NCI-H2171 (cell line): ENCODE measurements around the gene HJV.
"Not testable (repeated sequence)": the region's sequence is repeated elsewhere in the genome, so short reads cannot be mapped to it uniquely, and the experiment has no call there.

ENCODE experiments used
- DNase-seq: peaks from one replicate; lab custom pipeline; 2025; lab: John Stamatoyannopoulos, UW

Gene HJV, protein sequence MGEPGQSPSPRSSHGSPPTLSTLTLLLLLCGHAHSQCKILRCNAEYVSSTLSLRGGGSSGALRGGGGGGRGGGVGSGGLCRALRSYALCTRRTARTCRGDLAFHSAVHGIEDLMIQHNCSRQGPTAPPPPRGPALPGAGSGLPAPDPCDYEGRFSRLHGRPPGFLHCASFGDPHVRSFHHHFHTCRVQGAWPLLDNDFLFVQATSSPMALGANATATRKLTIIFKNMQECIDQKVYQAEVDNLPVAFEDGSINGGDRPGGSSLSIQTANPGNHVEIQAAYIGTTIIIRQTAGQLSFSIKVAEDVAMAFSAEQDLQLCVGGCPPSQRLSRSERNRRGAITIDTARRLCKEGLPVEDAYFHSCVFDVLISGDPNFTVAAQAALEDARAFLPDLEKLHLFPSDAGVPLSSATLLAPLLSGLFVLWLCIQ

DNA sequence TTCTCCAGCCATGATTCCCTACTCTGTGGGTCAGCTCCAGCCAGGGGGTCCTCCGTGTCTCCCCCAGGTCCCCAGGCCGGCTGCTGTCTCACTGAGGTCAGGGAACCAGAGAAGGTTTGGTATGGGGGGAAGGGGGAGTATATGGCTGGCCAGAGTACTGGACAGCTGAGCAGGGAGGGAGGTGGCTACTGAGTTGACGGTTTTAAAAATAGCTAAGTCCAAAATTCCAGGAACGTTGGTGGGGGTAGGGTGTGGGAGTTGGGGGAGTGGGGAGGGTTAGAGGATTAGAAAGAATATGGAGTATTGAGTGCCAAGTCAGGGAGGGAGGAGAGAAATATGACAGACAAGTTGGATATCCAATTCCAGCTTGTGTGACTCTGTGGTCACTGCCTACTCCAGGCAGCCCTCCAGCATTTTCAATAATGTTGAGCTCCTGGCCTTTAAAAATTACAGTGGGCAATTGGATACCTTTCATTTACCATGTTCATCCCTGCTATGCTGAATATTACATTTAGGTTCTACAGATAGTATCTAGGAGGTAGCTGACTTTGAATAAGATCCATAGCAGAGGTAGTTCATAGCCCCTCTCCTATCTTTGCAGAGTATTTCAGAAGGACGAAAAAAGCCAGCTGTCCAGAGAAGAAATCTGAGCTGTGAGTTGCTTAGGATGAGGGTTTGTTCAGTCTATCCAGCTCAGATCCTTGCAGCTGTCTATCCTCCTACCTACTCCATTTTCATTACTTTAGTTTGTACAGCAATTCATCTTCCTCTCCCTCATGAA is at the start of gene HJV:
Gene HJV (minus strand): TSS at position 114 of the 781 bp plus-strand sequence. CDS start 1,504 bp downstream, outside the sequence.
- DNase-seq, result no peak

DNA sequence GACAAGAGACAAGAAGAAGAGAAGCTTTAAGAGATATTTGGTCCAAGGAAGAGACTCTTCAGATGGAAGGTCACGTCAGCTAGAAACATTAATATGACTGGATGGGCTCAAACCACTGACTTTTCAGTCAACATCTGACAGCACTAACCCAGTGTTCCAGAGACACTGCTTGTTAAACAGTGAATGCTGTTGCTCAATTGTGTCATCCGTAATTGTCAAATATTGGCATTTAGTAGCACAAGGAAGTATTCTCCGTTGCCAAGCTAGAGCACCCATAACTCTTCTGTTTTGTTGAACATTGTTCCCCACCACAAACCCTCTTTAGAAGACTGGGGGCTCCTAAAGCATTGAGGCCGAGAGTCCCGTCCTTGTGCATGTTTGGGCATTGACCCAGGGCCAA is 37.6 kb upstream of the HJV start:
- DNase-seq, result not testable (repeated sequence)

DNA sequence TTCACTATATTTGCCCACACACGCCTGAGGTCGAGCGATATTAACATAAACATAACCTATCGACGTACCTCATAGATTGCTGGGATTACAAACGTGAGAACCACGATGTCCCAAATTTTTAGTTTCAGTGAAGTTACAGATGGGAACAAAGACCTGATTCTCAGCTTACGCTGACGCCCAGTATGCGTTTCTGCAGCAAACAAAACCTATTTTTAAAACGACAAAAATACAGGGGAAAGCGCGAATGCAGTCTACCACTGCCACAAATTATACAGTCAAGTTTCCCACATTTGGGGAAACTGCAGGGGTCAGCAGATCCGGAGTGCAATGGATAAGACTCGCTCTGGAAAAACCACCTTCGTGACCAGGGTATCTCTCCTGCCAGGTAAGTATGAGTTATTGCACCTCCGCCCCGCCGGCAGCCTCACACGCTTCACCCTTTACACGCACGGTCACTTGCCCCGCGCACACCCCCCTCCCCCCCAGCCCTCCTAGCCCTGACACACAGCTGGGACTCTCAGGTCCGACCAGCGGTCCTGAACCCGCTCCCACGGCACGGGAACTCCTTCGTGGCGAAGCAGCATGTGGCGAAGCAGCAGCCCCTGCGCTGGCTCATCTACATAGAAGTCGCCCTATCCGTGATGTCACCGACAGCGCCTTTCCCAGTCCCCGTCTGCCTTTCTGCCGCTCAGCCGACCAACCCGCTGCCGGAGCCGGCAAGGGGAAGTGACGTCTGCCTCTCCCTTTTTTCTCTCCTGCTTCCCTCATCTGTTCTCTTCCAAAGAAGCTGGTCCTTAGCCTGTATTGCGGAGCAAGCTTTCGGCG is 30.5 kb upstream of the HJV start:
- DNase-seq, result peak; percentile 81

DNA sequence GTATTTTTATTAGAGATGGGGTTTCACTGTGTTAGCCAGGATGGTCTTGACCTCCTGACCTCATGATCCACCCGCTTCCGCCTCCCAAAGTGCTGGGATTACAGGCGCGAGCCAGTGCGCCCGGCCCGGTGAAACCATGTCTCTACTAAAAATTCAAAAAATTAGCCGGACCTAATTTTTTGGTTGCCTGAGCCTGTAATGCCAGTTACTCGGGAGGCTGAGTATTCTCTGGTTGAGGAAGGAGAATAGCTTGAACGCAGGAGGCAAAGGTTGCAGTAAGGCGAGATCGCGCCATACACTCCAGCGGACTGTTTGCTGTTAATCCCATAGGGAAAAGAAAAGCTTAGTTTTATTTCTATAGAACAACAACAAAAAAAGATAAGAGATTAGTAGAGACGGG is 29.9 kb upstream of the HJV start:
- no peak for DNase-seq

DNA sequence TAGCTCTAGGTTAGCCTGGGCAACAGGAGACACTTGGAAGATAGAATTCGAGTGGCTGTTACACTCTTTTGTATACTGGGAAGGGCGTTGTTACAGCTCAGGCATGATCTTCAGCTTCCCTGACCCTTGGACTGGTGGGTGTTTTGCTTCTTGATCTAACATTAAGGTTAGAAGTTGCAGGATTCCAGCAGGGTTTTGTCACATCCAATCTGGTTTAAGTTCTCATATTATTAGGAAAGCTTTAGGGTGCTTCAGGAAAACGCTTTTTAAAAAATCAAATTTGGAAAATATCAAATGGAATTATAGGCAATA is 29.1 kb upstream of the HJV start:
- DNase-seq, result not testable (repeated sequence)

DNA sequence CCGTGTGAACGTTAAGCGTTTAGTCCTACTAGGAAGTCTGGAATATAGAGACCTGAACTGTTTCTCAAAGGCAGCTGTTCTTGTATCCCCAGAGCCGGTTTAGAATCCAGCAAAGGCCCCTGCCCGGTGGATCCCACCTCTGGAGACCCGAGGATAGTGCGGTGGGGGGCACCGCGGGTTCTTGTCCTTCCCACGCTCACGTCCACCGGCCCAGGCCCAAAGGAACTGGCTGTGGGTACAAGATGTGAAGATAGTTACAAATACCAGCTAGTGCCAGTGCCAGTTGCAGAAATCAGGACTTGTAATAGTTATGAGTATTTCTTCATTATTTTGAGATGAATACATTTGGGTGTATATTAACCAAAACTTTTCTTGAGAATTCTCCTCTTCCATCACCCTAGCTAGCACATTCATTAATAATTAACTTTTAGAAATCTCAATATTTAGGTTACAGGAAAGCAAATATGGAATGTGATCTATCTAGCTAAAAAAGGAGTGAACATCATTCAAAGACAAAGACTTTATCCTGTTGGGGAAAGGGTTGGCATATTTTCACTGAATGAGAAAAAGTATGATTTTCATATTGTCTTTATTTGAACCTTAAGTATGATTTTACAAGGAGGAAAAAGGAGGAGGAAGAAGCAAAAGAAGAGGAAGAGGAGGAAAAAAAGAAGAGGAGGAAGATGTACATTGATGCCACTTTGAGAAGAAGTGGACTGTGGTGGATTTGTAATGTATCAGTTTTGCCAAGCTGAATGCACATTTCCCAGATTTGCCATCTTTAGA is 28.5 kb upstream of the HJV start:
- DNase-seq, result not testable (repeated sequence)

DNA sequence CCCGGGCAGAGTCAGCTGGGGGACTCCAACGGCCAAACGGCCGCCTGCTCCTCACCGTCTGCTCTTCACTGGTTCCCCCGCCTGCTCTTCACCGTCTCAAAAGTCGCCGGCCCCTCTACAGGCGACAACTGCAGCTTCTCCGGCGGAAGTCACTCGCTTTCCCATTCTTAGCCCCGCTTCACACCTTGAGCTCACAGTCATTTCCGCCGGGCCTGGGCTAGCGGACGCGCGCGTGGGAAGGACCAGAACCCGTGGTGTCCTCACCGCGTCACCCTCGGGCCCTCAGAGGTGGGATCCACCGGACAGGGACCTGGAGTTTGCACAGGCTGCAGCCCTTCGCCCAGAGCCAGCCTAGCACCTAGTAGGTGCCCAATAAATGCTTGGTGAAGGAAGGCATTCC is 27.9 kb upstream of the HJV start:
- no peak for DNase-seq

DNA sequence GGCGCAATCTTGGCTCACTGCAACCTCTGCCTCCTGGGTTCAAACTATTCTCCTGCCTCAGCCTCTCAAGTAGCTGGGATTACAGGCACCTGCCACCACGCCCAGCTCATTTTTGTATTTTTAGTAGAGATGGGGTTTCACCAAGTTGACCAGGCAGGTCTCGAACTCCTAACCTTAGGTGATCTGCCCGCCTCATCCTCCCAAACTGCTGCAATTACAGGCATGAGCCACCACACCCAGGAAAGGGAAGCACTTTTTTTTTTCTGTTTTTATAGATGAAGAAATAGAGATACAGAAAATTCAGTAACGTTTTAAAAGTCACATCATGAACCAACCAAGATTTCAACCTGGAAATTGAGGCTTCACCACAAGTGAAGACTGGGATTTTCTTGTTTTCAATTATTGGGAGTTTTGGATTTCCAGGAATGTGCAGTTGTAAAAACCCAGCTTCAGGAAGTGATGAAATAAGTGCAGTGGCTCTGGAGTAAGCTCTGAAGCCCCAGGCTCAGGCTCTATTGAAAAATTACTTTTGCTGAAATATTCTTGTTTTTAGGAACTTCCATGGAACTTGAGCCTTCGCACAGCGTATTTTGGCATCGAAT is 27.1 kb upstream of the HJV start:
- not testable (repeated sequence) for DNase-seq

DNA sequence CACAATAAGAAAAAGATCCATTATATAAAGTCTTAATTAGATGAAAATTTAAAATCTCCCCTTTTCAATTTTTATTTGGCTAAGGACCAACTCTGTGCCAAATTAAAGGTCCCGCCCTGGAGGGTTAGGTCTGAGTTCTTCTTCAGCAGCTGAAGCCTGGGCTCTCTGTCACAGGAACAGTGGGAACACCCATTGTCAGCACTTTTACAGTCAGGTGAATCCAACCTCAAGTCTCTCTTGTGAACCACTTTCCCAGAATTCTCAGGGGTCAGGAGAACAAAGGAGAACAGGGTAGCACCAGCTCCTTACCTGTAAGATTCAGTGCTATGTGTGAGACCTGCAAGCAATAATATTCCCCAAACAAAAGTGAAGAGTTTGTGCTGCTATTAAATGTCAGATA is 25.1 kb upstream of the HJV start:
- no peak for DNase-seq

DNA sequence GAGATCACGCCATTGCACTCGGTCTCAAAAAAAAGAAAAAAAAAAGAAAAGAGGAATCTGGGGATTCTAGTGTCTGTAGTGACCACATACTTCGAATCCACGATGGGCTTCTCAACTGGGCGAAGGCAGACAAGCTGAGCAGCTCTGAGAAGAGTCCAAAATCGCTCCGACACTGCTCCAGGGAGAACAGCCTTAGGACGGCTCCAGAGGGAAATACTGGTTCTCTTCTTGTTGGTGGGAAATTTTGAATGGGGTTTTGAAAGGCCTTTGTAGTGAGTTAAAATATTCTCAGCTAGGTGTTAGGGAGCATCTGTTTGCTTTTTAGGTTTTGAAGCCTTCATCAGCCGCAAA is 18.3 kb upstream of the HJV start:
- no peak for DNase-seq

DNA sequence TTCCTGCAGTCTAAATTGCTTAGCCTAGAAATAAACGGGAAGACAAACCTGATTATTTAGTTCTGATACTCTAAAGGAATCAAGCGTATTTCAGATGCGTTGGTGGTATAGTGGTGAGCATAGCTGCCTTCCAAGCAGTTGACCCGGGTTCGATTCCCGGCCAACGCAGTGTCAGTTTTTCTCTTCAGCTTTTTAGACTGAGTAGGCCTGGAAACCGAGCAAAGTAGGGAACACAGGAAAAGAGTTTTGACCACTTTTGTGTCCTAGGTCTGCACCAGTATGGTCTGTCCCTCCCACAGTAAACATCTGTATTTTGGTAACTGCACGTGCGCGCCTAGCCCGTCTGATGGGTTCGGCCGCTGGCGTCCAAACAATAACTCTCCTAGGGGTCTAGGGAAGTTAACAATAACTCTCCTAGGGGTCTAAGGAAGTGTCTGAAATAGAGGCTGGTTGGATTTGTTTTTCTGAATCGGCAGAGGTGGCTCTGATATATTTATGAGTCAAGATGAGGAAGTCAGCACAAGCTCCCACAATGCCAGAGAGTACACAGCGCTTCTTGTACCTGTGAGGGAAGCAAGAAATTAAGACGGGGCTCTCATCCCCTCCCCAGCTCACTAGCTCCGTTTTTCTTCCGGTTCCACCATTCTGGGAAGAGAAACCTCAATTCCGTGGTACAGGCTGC is 15.6 kb upstream of the HJV start:
- peak; percentile 62 for DNase-seq

DNA sequence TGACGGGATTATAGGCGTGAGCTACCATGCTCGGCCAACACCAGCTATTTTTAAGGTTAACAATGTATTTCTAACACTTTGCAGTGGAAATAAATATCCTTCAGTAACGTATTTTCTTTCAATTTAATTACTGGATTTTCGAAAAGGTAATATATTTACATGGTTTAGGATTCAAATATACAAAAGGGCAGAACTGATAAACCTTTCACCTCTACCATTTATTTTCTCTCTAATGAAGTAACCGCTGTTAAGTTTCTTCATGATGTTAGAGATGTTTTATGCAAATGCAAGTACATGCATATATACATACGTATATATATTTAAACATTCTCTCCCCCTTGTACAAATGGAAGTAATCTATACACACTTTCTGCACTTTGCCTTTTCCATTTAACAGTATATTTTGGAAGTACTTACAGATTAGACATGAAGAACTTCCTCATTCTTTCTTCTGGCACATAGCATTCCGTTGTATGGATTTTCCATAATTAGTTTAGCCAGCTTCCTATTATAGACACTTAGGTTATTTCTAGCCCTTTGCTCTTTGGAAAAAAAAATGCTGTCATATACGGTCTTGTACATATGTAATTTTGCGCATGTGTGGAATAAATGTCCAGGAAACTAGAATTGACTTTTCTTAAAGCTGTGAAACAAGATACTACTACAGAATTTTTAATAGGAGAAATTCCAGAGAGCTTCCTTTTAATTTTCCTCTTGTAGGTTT is 14.9 kb upstream of the HJV start:
- no peak for DNase-seq

DNA sequence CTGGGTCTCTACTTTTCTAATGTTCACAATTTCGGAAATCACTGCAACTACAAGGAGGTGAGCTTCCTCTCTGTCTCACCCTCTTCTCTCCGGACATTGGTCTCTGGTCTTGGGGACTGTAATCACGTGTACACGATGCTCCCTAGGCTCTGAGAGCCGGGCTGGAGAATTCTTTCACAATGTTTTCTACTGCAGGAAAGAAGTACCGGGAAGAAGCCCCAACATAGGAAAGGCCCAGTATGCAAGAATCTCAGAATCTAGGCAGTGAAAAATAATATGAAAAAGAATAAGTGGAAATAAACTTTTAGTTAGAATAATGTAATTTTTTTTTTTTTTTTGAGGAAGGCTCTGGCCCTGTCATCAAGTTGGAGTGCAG is 13.5 kb upstream of the HJV start:
- DNase-seq, result no peak

DNA sequence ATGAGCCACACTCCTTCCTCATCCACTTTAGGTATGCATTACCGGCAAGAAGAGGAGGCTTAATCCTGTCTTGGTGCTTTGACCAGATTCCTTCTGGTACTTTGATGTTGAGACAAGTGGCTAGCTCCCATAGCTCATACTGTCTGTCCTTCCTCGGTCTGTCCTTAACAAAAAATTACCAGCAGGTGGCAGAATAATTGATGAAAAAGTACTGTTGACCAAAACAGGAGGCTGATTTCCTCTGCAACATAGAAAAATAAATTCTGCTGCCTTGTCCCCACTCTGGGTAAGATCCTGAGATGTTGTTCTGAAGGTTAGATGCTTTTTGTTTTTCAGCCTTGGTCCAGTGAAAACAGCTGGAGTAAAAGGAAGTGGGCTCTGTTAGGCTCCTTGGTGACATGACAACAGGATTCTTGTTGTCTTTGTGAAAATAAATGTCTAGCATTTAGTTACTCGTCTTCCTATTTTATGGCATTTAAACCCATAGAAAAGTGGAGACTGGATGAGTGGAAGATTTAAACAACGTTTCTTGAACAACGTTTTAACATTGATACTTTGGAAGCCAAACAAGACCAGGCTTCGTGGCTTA is 11.2 kb upstream of the HJV start:
- DNase-seq, result no peak

DNA sequence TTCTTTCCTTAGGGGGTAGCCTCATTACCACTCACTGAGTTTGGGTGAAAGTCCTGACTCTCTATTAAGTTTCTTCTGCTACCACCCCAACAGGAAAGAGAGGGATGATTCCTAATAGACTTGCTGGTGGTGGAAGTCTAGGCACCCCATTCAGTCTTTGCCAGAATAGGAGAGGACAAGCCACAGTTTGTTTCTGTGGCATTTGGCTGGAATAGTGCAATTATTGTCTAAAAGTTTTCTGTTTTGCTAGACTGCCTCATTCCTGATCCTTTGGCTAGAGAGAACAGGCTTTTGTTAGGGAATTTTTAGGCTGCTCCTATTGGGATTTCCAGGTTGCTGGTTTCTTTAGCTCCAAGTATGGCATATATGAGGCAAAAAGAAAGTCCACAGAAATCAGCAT is 9.9 kb upstream of the HJV start:
- no peak for DNase-seq

DNA sequence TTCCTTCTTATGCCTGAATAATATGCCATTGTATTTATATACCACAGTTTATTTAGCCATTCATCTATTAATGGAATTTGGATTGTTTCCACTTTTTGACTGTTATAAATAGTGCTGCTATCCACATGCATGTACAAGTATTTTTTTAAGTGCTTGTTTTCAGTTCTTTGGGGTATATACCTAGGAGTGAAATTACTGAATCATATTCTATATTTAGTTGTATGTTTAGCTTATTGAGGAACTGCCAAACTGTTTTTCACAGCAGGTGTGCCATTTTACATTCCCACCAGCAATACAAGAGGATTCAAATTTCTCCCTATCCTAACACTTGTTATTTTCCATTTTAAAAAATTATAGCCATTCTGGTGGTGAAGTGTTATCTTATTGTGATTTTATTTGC is 7.6 kb upstream of the HJV start:
- no peak for DNase-seq

DNA sequence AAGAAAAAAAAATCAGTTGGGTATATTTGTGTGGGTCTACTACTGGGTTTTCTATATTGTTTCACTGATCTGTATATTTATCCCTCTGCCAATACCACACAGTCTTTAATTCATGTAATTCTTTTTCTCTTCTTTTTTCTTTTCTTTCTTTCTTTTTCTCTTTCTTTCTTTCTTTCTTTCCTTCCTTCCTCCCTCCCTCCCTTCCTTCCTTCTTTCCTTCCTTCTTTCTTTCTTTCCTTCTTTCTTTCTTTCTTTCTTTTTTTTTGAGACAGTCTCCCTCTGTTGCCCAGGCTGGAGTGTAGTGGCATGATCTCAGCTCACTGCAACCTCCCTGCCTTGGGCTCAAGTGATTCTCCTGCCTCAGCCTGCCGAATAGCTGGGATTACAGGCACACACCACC is 5.1 kb upstream of the HJV start:
- not testable (repeated sequence) for DNase-seq

DNA sequence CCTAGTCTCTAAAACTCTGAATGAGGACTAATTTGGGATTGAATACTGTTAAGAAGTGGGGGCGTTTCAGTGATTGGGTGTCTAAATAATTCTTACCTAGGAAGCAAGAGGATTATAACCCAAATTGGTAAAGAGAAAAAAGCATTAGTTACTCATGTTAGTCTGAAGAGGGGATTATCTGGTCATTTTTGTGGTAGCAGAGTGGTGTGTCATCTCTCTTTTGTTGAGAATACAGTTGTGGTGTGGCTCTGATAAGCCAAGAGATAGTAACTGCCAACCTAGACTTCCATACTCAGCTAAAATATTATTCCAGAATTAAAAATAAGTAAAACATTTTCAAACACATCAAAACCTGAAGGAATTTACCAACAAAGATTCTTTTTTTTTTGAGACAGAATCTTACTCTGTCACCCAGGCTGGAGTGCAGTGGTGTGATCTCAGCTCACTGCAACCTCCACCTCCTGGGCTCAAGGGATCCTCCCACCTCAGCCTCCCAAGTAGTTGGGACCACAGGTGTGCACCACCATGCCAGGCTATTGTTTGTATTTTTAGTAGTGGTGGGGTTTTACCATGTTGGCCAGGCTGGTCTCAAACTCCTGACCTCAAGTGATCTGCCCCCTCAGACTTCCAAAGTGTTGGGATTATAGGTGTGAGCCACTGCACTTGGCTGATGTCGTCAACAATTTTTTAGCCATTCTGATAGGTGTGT is 4.4 kb upstream of the HJV start:
- not testable (repeated sequence) for DNase-seq
